ENCODE data around the gene AKAIN1.

DNA sequence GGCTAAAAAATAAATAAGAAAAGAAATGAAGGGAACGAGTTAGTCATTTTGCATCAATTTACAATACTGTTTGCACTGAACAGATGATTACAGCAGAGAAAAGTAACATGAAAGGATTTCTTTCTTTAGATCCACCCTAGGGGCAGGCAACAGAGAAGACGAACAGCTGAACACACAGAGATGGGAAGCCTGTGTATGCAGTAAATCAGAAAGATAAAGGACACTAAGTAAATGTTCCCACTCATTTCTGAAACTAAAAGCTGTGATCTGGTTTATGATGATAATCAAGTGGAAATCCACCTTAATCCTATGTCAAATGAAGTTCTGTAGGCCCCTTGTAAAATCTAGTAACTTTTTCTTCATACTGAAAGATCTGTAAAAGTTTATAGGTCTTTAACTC is 54.2 kb downstream of the AKAIN1 start:
- TF ChIP-seq, protein P1, sequence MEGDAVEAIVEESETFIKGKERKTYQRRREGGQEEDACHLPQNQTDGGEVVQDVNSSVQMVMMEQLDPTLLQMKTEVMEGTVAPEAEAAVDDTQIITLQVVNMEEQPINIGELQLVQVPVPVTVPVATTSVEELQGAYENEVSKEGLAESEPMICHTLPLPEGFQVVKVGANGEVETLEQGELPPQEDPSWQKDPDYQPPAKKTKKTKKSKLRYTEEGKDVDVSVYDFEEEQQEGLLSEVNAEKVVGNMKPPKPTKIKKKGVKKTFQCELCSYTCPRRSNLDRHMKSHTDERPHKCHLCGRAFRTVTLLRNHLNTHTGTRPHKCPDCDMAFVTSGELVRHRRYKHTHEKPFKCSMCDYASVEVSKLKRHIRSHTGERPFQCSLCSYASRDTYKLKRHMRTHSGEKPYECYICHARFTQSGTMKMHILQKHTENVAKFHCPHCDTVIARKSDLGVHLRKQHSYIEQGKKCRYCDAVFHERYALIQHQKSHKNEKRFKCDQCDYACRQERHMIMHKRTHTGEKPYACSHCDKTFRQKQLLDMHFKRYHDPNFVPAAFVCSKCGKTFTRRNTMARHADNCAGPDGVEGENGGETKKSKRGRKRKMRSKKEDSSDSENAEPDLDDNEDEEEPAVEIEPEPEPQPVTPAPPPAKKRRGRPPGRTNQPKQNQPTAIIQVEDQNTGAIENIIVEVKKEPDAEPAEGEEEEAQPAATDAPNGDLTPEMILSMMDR (IDR thresholded peaks at IDR 0.05): no peak
- TF ChIP-seq POLR2A (IDR thresholded peaks at IDR 0.05) (no peak), POLR2AphosphoS5 (IDR thresholded peaks at IDR 0.05) (no peak)

Measured in upper lobe of left lung (tissue), 4 donors.